ENCODE data around the gene MYMK. TPM values are rescaled to one million over a fixed set of nuclear protein-coding genes. Genes with fewer than 3 reads are reported as not detected.

MYMK gene
- polyA plus RNA-seq, 3 donors, result not detected

- no peak for DNase-seq
- H3K27ac Mint-ChIP-seq, result no peak overlapping the region
- Histone ChIP-seq H3K36me3 (replicated peaks in 1 of 2; ENCODE audit: control insufficient read depth in 1 of 2, insufficient read depth in 2 of 2, low read length in 2 of 2) (no peaks in the 10 kb centered on the region), H3K4me2 (replicated peaks; ENCODE audit: extremely low read depth, low read length, poor library complexity, severe bottlenecking) (no peak overlapping the region), H3K4me3 (replicated peaks in 1 of 3; ENCODE audit: low read depth in 2 of 3, low read length in 3 of 3) (no peak overlapping the region), H3K27ac (ENCODE audit: low read depth in 1 of 2, low read length in 2 of 2) (no peak overlapping the region), H3K9ac (ENCODE audit: insufficient read depth, low read length, poor library complexity, severe bottlenecking) (no peak overlapping the region), H3K4me1 (ENCODE audit: control insufficient read depth in 1 of 2, insufficient read depth in 2 of 2, low read length in 2 of 2) (no peaks in the 10 kb centered on the region), H3K27me3 (ENCODE audit: control insufficient read depth in 2 of 2, insufficient read depth in 2 of 2, low read length in 2 of 2) (peaks cover 3 to 12% of the 10 kb centered on the region in 2 donors), H2AFZ (ENCODE audit: insufficient read depth, low read depth, low read length, poor library complexity, severe bottlenecking) (no peak overlapping the region), H3K79me2 (ENCODE audit: insufficient read depth, low read length) (no peaks in the 10 kb centered on the region), H3K9me3 (replicated peaks in 1 of 2; ENCODE audit: control insufficient read depth in 1 of 2, insufficient read depth in 1 of 2, low read length in 2 of 2) (no peaks in the 10 kb centered on the region), H4K20me1 (ENCODE audit: insufficient read depth, low read length) (no peaks in the 10 kb centered on the region)
- peaks cover 2% of the 10 kb centered on the region for H3K4me1 Mint-ChIP-seq
- WGBS (ENCODE audit: insufficient coverage), result 85% methylated on average over 8 of the region's 10 CpGs
- no peaks in the 10 kb centered on the region for H3K9me3 Mint-ChIP-seq
- TF ChIP-seq, protein P1, sequence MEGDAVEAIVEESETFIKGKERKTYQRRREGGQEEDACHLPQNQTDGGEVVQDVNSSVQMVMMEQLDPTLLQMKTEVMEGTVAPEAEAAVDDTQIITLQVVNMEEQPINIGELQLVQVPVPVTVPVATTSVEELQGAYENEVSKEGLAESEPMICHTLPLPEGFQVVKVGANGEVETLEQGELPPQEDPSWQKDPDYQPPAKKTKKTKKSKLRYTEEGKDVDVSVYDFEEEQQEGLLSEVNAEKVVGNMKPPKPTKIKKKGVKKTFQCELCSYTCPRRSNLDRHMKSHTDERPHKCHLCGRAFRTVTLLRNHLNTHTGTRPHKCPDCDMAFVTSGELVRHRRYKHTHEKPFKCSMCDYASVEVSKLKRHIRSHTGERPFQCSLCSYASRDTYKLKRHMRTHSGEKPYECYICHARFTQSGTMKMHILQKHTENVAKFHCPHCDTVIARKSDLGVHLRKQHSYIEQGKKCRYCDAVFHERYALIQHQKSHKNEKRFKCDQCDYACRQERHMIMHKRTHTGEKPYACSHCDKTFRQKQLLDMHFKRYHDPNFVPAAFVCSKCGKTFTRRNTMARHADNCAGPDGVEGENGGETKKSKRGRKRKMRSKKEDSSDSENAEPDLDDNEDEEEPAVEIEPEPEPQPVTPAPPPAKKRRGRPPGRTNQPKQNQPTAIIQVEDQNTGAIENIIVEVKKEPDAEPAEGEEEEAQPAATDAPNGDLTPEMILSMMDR (IDR thresholded peaks at IDR 0.05), result no peak
- no peak overlapping the region for H3K4me3 Mint-ChIP-seq
- peaks cover 6 to 25% (median 19%) of the 10 kb centered on the region in 3 donors for H3K27me3 Mint-ChIP-seq (ENCODE audit: low read depth in 3 of 3)
- no peaks in the 10 kb centered on the region for H3K36me3 Mint-ChIP-seq
- intact Hi-C loops (cut with micrococcal nuclease), result no loop called here
These were observed 13.2 kb downstream of the MYMK start for GRCh38 chr9:133511607-133512006.

DNA sequence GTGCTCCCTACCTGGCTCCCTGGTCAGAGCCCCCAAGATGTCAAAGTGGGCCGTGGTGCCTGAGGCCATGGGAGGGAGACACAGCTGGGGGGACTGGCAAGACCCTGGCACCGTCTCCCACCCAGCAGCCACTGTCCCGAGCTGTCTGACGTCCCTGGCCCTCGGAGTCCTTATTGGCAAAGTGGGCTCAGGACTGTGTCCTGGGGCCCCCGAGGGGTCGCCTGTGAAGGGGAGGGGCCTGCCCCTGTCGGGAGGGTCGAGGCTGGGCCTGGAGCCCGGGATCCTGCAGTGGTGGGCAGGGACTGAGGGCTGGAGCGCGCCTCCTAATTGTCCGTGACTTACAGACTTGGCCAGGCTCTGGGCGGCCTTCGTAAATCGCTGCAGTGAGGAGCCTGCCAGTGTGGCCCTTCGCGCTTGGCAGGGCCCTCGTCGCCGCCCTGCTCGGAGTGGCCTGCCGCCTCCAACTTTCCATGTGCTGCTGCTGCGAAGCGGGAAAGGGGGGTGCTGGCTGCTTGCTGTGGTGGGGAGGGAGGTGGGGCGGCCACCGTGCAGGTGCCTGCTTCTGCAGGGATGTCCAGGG lies 13.7 kb downstream of the MYMK start:
- Mint-ChIP-seq H3K36me3 (no peaks in the 10 kb centered on the region), H3K27me3 (ENCODE audit: low read depth in 3 of 3) (peaks cover 6 to 25% (median 19%) of the 10 kb centered on the region in 3 donors), H3K4me1 (peaks cover 2% of the 10 kb centered on the region), H3K4me3 (no peak overlapping the region), H3K9me3 (no peaks in the 10 kb centered on the region), H3K27ac (no peak overlapping the region)
- no peak overlapping the region for H3K27ac ChIP-seq (ENCODE audit: low read depth in 1 of 2, low read length in 2 of 2)
- TF ChIP-seq, protein P1 (IDR thresholded peaks at IDR 0.05), result no peak
- H3K9me3 ChIP-seq (replicated peaks in 1 of 2; ENCODE audit: control insufficient read depth in 1 of 2, insufficient read depth in 1 of 2, low read length in 2 of 2), result no peaks in the 10 kb centered on the region
- H3K4me1 ChIP-seq (ENCODE audit: control insufficient read depth in 1 of 2, insufficient read depth in 2 of 2, low read length in 2 of 2), result no peaks in the 10 kb centered on the region
- no peak overlapping the region for H3K4me3 ChIP-seq (replicated peaks in 1 of 3; ENCODE audit: low read depth in 2 of 3, low read length in 3 of 3)
- H3K9ac ChIP-seq (ENCODE audit: insufficient read depth, low read length, poor library complexity, severe bottlenecking), result no peak overlapping the region
- intact Hi-C loops (cut with micrococcal nuclease), result no loop called here
- no peaks in the 10 kb centered on the region for H3K36me3 ChIP-seq (replicated peaks in 1 of 2; ENCODE audit: control insufficient read depth in 1 of 2, insufficient read depth in 2 of 2, low read length in 2 of 2)
- H3K79me2 ChIP-seq (ENCODE audit: insufficient read depth, low read length), result no peaks in the 10 kb centered on the region
- no peak overlapping the region for H2AFZ ChIP-seq (ENCODE audit: insufficient read depth, low read depth, low read length, poor library complexity, severe bottlenecking)
- 98% methylated on average over 21 of the region's 27 CpGs for WGBS (ENCODE audit: insufficient coverage)
- DNase-seq, result no peak
- H4K20me1 ChIP-seq (ENCODE audit: insufficient read depth, low read length), result no peaks in the 10 kb centered on the region
- H3K27me3 ChIP-seq (ENCODE audit: control insufficient read depth in 2 of 2, insufficient read depth in 2 of 2, low read length in 2 of 2), result peaks cover 3 to 12% of the 10 kb centered on the region in 2 donors
- no peak overlapping the region for H3K4me2 ChIP-seq (replicated peaks; ENCODE audit: extremely low read depth, low read length, poor library complexity, severe bottlenecking)

Measured in CD14-positive monocyte (primary cell).